HCT116 (cell line): ENCODE results near the gene ACTRT2.

Source experiments
- CBX3 ChIP-seq: IDR thresholded peaks from 2 replicates; pipeline ENCODE4 v1.6.1; 2012; ENCODE audit warnings: low read depth
- CEBPB ChIP-seq: IDR thresholded peaks from 2 replicates; pipeline ENCODE4 v1.6.1; 2012; ENCODE audit warnings: low read depth
- EZH2 ChIP-seq: fragments of 200-600 bp; sonication (generic); IDR thresholded peaks from 2 replicates; pipeline ENCODE4 v1.6.1; 2017; ENCODE audit warnings: antibody characterized with exemption, mixed run types
- EZH2phosphoT487 ChIP-seq: fragments of 200-600 bp; IDR thresholded peaks from 2 replicates; pipeline ENCODE4 v1.6.1; 2018; ENCODE audit warnings: antibody characterized with exemption, borderline replicate concordance
- JUND ChIP-seq: IDR thresholded peaks from 2 replicates; pipeline ENCODE4 v1.6.1; 2012
- POLR2A ChIP-seq: IDR thresholded peaks from 2 replicates; pipeline ENCODE4 v1.7.0; 2011; ENCODE audit warnings: borderline replicate concordance; ENCODE audit not compliant: insufficient read depth, insufficient read length; ENCODE audit errors: extremely low read depth
- POLR2AphosphoS5 ChIP-seq: IDR thresholded peaks from 2 replicates; pipeline ENCODE4 v1.6.1; 2011; ENCODE audit warnings: mild to moderate bottlenecking, low read depth, low read length, moderate library complexity
- TCF7L2 ChIP-seq: IDR thresholded peaks from 2 replicates; pipeline ENCODE4 v1.7.0; 2011; ENCODE audit warnings: borderline replicate concordance, inconsistent platforms; ENCODE audit not compliant: insufficient read depth, insufficient read length; ENCODE audit errors: extremely low read depth
- YY1 ChIP-seq: IDR thresholded peaks from 2 replicates; pipeline ENCODE4 v1.6.1; 2011; ENCODE audit warnings: low read length, low read depth, moderate library complexity, mild to moderate bottlenecking; ENCODE audit not compliant: insufficient replicate concordance; ENCODE audit errors: extremely low read depth
- ZNF274 ChIP-seq: fragments of 200-500 bp; sonication (Bioruptor generic); IDR thresholded peaks from 2 replicates; pipeline ENCODE4 v1.6.1; 2014; ENCODE audit warnings: mild to moderate bottlenecking, low read depth, low read length, inconsistent platforms
- TF ChIP-seq, protein P1 (sequence below): IDR thresholded peaks from 2 replicates; pipeline ENCODE4 v1.6.1; 2012
- TF ChIP-seq, protein P2 (sequence below), 3 experiments: fragments of 200-600 bp in 1 of 3; sonication (generic) in 1 of 3; IDR thresholded peaks in 2 of 3; conservative IDR thresholded peaks in 1 of 3; 2 replicates each; pipeline ENCODE4 v1.5.1; 2012 to 2017; ENCODE audit warnings: low read depth in 2 of 3, low read length in 2 of 3, antibody characterized with exemption in 1 of 3, borderline replicate concordance in 1 of 3, control low read depth in 1 of 3, mild to moderate bottlenecking in 1 of 3, mixed read lengths in 1 of 3, mixed run types in 1 of 3, moderate library complexity in 1 of 3; ENCODE audit not compliant: insufficient read depth in 1 of 3

DNA sequence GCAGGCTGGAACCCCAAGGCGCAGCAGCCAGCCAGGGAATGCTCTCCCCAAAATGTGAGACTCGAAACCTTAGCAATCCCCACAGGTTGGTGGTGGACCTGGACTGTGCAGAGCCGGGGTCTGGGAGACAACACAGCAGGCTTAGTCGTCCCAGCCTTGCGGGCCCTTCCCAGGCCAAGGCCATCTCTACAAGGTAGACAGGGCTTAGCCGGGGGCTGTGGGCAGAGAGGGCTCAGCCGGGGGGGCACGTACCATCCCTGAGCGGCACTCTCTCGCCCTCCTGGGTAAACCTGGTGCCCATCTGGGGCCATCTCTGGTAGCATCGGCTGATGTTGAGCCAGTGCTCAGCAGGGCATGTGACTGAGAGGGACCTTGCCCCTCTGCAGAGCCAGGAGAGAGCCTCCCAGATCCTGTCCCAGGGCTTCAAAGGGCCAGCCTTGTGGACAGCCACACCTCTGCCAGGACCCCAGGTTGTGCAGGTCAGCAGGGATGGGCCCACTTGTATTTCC, 2.2 kb upstream of the ACTRT2 start:
- TF ChIP-seq JUND (no peak), POLR2A (no peak), EZH2 (no peak), YY1 (no peak), CEBPB (no peak), ZNF274 (no peak), TCF7L2 (no peak), EZH2phosphoT487 (no peak), CBX3 (no peak), POLR2AphosphoS5 (no peak)
- TF ChIP-seq, protein P1, sequence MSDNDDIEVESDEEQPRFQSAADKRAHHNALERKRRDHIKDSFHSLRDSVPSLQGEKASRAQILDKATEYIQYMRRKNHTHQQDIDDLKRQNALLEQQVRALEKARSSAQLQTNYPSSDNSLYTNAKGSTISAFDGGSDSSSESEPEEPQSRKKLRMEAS = no peak
- TF ChIP-seq, protein P2, sequence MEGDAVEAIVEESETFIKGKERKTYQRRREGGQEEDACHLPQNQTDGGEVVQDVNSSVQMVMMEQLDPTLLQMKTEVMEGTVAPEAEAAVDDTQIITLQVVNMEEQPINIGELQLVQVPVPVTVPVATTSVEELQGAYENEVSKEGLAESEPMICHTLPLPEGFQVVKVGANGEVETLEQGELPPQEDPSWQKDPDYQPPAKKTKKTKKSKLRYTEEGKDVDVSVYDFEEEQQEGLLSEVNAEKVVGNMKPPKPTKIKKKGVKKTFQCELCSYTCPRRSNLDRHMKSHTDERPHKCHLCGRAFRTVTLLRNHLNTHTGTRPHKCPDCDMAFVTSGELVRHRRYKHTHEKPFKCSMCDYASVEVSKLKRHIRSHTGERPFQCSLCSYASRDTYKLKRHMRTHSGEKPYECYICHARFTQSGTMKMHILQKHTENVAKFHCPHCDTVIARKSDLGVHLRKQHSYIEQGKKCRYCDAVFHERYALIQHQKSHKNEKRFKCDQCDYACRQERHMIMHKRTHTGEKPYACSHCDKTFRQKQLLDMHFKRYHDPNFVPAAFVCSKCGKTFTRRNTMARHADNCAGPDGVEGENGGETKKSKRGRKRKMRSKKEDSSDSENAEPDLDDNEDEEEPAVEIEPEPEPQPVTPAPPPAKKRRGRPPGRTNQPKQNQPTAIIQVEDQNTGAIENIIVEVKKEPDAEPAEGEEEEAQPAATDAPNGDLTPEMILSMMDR (IDR thresholded peaks at IDR 0.05 in 2 of 3, conservative IDR thresholded peaks at IDR 0.05 in 1 of 3; ENCODE audit: borderline replicate concordance in 1 of 3, insufficient read depth in 1 of 3, low read depth in 2 of 3, low read length in 2 of 3) = no peak
